ENCODE measurements around the gene ANO10. TPM values are rescaled to one million over a fixed set of nuclear protein-coding genes. Genes with fewer than 3 reads are reported as not detected.

ANO10 gene
- total and polyA plus RNA-seq, 2 of the 8 experiments (the other 6 are each of a cell fraction or from before 2014, with no cell fraction given): 38.0 to 53.2 TPM

DNA sequence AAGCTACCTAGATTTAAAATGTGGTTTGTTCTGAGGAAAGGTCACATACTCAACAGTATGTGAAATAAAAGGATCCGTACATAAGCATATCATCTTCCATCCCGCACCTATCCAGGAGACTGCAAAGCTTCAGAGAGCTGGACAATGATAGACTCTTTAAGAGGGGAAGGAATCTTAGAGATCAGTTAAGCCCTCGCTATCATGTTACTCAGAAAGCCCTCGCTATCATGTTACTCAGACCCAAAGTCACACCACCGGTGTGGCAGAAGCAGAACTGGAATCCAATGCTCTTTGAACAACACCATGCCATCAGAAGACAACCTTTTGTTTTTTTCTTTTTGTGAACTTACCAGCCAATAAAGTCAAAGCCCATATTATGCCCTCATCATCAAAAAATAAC lies 5.8 kb downstream of the ANO10 start:
- TF ChIP-seq RNF2 (IDR thresholded peaks at IDR 0.05; ENCODE audit: borderline replicate concordance, low read depth, low read length, missing control alignments, poor library complexity, severe bottlenecking) (no peak), POLR2AphosphoS5 (IDR thresholded peaks at IDR 0.05; ENCODE audit: low read depth, low read length) (no peak), JUN (IDR thresholded peaks at IDR 0.05; ENCODE audit: low read depth, low read length) (no peak), TCF12 (IDR thresholded peaks at IDR 0.05; ENCODE audit: low read depth, low read length) (no peak), TEAD4 (IDR thresholded peaks at IDR 0.05; ENCODE audit: low read depth, low read length) (no peak), TAF1 (IDR thresholded peaks at IDR 0.05; ENCODE audit: low read depth, low read length) (no peak), CBX5 (IDR thresholded peaks at IDR 0.05; ENCODE audit: low read depth, low read length) (no peak)
- no peak overlapping the region for H3K27ac ChIP-seq (ENCODE audit: low read depth, low read length)
- H4K91ac ChIP-seq (replicated peaks; ENCODE audit: insufficient read length, low read length): no peak overlapping the region
- H4K20me1 ChIP-seq (replicated peaks in 1 of 2; ENCODE audit: control insufficient read depth in 1 of 2, insufficient read depth in 2 of 2, low read length in 2 of 2): peaks cover 0 to 2% of the 10 kb centered on the region in 2 experiments
- no peak overlapping the region for H4K5ac ChIP-seq (ENCODE audit: insufficient read length, low read depth, low read length)
- no peak overlapping the region for H3K4me2 ChIP-seq (ENCODE audit: insufficient read depth in 1 of 2, low read depth in 2 of 2, low read length in 2 of 2)
- no peak overlapping the region for H2BK15ac ChIP-seq (ENCODE audit: low read length)
- no peak overlapping the region for H2AK5ac ChIP-seq (ENCODE audit: low read depth, low read length)
- ChIA-PET POLR2A (ENCODE audit: partially characterized antibody) (interaction anchor here (1.0 kb wide), 1 partner anchor 10 kb away, joined by 3 read pairs; no protein-coding TSS in a partner anchor), CTCF (ENCODE audit: partially characterized antibody) (interaction anchor here (0.6 to 1.0 kb wide), 2 partner anchors 15 to 281 kb away, joined by 3 to 4 read pairs; no protein-coding TSS in a partner anchor)
- no peak overlapping the region for H2AFZ ChIP-seq (ENCODE audit: low read length)
- no peak overlapping the region for H3K23ac ChIP-seq (ENCODE audit: insufficient read length)
- H3K36me3 ChIP-seq (ENCODE audit: control insufficient read depth in 2 of 4, insufficient read depth in 4 of 4, low read length in 3 of 4): no peaks in the 10 kb centered on the region
- no peaks in the 10 kb centered on the region for H3K27me3 ChIP-seq (replicated peaks in 1 of 4; ENCODE audit: control insufficient read depth in 3 of 4, extremely low read depth in 1 of 4, insufficient read depth in 3 of 4, low read length in 3 of 4)
- H3K4ac ChIP-seq (replicated peaks; ENCODE audit: insufficient read length, low read depth, low read length): no peak overlapping the region
- peaks cover 9% of the 10 kb centered on the region for H3K79me1 ChIP-seq (ENCODE audit: low read depth, low read length)
- H4K8ac ChIP-seq (ENCODE audit: extremely low read depth, insufficient read depth, low read length): no peak overlapping the region
- H3K56ac ChIP-seq (replicated peaks; ENCODE audit: insufficient read length, low read depth, low read length): no peak overlapping the region
- no peak overlapping the region for H3K4me3 ChIP-seq (ENCODE audit: extremely low read depth in 1 of 4, insufficient read depth in 2 of 4, low read depth in 3 of 4, low read length in 4 of 4)
- no peaks in the 10 kb centered on the region for H3K4me1 ChIP-seq (replicated peaks in 1 of 4; ENCODE audit: control insufficient read depth in 3 of 4, insufficient read depth in 4 of 4, low read length in 3 of 4)
- H3K18ac ChIP-seq (ENCODE audit: extremely low read depth, low read length): no peak overlapping the region
- H2BK120ac ChIP-seq (replicated peaks; ENCODE audit: low read depth, low read length): no peak overlapping the region
- H2BK5ac ChIP-seq (ENCODE audit: low read depth, low read length): no peak overlapping the region
- no peak overlapping the region for H3K14ac ChIP-seq (ENCODE audit: insufficient read length)
- peaks cover 1% of the 10 kb centered on the region; the same call in 1 of the 2 replicates for H3K23me2 ChIP-seq (ENCODE audit: low read depth, low read length)
- DNase-seq (ENCODE audit: low read depth in 1 of 2, low spot score in 2 of 2) (no peak), FAIRE-seq (no peak)
- no peak overlapping the region for H2BK20ac ChIP-seq (ENCODE audit: low read length)
- no peaks in the 10 kb centered on the region for H3K9me3 ChIP-seq (ENCODE audit: insufficient read depth in 2 of 2, low read depth in 1 of 2, low read length in 1 of 2)
- H2BK12ac ChIP-seq (ENCODE audit: low read depth, low read length): no peak overlapping the region
- 90% methylated on average over 5 of the region's 5 CpGs; no CpG with 5 or more reads in 1 of the 2 experiments for WGBS, 2 experiments (ENCODE audit: extremely low coverage in 1 of 2, insufficient coverage in 1 of 2, insufficient read length in 1 of 2, insufficient replicate concordance in 2 of 2, low coverage in 1 of 2, low lambda C conversion rate in 2 of 2, missing lambda C conversion rate in 1 of 2)
- H3K79me2 ChIP-seq (ENCODE audit: control insufficient read depth in 1 of 2, insufficient read depth in 2 of 2, low read length in 2 of 2): peaks cover 0 to 83% of the 10 kb centered on the region in 2 experiments; a peak in 2 of 4 replicates
- H3K9ac ChIP-seq (replicated peaks in 1 of 4; ENCODE audit: extremely low read depth in 1 of 4, low read depth in 3 of 4, low read length in 3 of 4): no peak overlapping the region

Measured in H1 (cell line).